Tongue (tissue), 2 donors: ENCODE results near the gene DNAH14. TPM values are rescaled to one million over a fixed set of nuclear protein-coding genes. Genes with fewer than 3 reads are reported as not detected.
A peak's percentile ranks its signal among the peaks of the same experiment; 100 is the strongest.
"Not testable (repeated sequence)": the region's sequence is repeated elsewhere in the genome, so short reads cannot be mapped to it uniquely, and the experiment has no call there.

Experiments
- DNase-seq: peaks from one replicate; pipeline ENCODE4 v3.0.0-alpha.2; 2015
- total RNA-seq: library from RNA; depleted of rRNA; stranded (reverse); fragments of >200 nt; gene quantifications from one replicate; pipeline ENCODE4 v1.2.3, GENCODE V29; 2014

The DNAH14 gene
- total RNA-seq, 1 donor from 2014 or later = 20.2 TPM

DNA sequence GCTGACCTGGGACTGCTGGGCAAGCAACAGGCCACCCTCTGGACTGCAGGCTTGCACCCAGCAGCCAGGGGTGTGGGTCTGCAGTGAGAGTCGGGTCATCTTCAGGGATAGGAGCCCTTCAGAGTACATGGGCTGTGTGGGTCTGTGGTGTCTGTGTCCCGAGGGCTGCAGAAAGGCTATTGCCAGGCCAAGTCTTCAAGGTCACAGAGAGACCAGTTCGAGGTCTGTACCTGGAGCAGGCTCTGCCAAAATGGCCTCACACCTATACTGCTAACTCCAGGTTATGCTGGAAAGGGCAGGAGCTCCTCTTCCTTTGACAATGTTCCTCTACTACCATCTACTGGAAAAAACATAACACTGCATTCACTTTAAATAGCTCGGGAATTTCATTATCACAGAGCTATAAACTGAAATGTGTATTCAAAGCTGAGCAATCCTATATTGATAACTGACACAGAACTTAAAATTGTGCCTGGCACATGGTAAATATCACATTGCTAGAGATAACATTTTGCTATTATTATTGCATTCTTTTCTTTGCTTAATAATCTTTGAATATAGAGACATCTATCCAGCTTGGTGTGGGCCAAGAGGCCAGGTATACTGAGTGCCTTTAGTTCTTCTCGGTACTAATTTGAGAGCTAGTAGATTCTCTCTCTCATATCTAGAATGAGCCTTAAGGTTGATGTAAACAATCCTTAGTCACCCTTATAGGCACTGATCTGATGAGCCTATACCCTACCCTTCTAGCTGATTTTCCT lies 6.9 kb upstream of the DNAH14 start:
- DNase-seq = peak; percentile 61

DNA sequence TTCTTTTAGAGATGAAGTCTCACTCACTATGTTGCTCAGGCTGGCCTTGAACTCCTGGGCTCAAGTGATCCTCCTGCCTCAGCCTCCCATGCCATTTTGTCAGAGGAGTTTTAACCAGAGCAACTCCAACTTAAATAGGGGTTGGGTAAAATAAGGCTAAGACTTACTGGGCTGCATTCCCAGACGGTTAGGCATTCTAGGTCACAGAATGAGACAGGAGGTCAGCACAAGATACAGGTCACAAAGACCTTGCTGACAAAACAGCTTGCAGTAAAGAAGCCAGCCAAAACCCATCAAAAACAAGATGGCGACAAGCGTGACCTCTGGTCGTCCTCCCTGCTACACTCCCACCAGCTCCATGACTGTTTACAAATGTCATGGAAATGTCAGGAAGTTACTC lies 5.7 kb upstream of the DNAH14 start:
- no peak for DNase-seq

DNA sequence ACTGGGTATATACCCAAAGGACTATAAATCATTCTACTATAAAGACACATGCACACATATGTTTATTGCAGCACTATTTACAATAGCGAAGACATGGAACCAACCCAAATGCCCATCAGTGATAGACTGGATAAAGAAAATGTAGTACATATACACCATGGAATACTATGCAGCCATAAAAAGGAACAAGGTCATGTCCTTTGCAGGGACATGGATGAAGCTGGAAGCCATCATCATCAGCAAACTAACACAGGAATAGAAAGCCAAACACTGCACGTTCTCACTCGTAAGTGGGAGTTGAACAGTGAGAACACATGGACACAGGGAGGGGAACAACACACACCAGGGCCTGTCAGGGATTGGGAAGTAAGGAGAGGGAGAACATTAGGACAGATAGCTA lies 1.8 kb upstream of the DNAH14 start:
- DNase-seq = not testable (repeated sequence)

DNA sequence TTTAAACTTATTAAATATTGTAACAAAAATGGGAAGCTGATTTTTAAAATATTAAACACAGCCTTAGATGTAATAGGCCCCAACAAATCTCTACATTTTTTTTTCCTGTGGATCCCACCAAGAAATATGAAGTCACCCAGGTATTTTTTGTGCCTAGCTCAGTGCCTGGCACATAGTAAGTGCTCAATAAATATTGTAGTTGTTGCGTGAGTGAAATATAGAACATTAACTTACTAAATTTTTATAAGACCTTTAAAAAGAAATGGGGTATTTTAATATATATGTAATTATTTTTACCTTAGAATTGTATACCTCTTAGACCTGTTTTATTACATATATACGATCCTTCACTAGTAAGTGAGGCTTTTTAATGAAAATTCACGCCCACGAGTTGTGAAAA lies 569 bp upstream of the DNAH14 start:
- DNase-seq = no peak

DNA sequence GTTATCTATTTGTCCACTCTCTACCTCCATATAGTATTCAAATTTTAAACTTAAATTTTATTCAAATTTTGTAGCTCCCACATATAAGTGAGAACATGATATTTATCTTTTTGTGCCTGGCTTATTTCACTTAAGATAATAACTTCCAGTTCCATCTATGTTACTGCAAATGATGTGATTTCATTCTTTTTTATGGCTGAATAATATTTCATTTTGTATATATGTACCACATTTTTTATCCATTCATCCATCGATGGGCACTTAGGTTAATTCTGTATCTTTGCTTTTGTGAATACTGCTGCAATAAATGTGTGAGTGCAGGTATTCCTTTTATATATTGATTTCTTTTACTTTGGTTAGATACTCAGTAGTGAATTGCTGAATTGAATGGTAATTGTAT lies 2.1 kb downstream of the DNAH14 start:
- DNase-seq = no peak

DNA sequence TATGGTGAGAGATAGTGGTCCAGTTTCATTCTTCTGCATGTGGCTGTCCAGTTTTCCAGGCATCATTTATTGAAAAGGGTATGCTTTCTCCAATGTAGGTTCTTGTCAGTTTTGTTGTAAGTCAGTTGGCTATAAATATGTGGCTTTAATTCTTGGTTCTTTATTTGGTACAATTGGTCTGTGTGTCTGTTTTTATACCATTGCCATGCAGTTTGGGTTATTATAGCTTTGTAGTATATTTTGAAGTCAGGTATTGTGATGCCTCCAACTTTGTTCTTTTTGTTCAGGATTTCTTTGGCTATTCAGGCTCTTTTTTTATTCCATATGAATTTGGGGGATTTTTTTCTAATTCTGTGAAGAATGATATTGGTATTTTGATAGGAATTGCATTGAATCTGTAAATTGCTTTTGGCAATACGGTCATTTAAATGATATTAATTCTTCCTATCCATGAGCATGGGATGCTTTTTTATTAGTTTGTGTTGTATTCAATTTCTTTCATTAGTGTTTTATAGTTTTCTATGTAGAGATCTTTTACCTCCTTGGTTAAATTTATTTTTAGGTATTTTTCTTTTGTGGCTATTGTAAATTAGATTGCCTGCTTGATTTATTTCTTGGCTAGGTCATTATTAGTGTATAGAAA lies 3.3 kb downstream of the DNAH14 start:
- no peak for DNase-seq

DNA sequence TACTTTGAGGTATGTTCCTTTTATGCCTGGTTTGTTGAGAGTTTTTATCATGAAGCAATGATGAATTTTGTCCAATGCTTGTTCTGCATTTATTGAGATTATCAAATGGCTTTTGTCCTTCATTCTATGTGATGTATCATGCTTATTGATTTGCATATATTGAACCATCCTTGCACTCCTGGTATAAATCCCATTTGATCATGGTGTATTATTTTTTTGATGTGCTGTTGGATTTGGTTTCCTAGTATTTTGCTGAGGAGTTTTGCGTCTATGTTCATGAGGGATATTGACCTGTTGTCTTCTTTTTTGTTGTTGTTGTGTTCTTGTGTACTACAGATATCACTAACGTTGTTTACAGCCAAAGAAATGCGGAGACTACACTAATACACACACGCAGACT lies 4.1 kb downstream of the DNAH14 start:
- no peak for DNase-seq

DNA sequence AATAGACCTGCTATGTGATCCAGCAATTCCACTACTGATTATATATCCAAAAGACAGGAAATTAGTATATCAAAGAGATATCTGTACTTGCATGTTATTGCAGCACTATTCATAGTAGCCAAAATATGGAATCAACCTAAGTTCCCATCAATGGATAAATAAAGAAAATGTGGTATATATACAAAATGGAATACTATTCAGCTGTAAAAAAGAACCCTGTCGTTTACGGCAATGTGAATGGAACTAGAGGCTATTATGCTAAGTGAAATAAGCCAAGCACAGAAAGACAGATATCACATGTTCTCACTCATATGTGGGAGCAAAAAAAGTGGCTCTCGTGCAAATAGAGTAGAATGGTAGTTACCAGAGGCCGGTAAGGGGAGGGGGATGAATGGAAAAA lies 9.2 kb downstream of the DNAH14 start:
- DNase-seq = no peak

DNA sequence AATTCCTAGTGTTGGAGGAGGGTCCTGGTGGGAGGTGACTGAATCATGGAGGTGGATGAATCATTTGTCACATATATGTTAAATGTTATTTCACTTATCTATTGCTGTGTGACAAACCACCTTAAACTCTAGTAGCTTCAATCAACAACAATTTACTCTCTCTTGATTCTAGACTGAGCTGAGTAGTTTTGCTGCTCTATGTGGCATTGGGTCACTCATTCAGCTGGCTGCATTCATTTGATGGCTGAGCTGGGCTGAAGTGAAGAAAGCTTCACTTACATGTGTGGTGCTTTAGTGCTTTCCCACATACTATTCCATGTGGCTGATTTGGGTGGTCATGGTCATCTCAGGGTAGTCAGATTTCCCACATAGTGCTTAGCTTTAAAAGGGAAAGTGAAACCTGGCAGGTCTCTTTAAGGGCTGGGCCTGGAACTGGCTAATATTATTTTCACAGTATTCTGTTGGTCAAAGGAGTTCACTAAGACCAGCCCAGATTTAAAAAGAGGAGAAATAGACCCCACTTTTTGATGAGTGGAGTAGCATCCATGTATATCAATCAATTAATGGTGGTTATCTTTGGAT lies 10.5 kb downstream of the DNAH14 start:
- no peak for DNase-seq

DNA sequence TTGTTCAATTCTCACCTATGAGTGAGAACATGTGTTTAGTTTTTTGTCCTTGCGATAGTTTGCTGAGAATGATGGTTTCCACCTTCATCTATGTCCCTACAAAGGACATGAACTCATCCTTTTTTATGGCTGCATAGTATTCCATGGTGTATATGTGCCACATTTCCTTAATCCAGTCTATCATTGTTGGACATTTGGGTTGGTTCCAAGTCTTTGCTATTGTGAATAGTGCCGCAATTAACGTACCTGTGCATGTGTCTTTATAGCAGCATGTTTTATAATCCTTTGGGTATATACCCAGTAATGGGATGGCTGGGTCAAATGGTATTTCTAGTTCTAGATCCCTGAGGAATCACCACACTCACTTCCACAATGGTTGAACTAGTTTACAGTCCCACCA lies 11.3 kb downstream of the DNAH14 start:
- not testable (repeated sequence) for DNase-seq

DNA sequence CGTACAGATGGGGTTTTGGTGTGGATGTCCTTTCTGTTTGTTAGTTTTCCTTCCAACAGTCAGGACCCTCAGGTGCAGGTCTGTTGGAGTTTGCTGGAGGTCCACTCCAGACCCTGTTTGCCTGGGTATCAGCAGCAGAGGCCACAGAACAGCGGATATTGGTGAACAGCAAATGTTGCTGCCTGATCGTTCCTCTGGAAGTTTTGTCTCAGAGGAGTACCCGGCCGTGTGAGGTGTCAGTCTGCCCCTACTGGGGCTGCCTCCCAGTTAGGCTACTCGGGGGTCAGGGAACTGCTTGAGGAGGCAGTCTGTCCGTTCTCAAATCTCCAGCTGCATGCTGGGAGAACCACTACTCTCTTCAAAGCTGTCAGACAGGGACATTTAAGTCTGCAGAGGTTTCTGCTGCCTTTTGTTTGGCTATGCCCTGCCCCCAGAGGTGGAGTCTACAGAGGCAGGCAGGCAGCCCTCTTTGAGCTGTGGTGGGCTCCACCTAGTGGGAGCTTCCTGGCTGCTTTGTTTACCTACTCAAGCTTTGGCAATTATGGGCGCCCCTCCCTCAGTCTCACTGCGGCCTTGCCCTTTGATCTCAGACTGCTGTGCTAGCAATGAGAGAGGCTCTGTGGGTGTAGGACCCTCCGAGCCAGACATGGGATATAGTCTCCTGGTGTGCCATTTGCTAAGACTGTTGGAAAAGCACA lies 16.3 kb downstream of the DNAH14 start:
- not testable (repeated sequence) for DNase-seq

DNA sequence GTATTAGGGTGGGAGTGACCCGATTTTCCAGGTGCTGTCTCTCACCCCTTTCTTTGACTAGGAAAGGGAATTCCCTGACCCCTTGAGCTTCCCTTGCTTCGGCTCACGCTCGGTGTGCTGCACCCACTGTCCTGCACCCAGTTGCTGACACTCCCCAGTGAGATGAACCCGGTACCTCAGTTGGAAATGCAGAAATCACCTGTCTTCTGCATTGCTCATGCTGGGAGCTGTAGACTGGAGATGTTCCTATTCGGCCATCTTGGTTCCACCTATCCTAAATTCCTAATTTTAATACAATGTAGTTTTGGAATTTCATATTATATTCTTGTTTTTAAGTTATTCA lies 16.8 kb downstream of the DNAH14 start:
- DNase-seq = not testable (repeated sequence)

DNA sequence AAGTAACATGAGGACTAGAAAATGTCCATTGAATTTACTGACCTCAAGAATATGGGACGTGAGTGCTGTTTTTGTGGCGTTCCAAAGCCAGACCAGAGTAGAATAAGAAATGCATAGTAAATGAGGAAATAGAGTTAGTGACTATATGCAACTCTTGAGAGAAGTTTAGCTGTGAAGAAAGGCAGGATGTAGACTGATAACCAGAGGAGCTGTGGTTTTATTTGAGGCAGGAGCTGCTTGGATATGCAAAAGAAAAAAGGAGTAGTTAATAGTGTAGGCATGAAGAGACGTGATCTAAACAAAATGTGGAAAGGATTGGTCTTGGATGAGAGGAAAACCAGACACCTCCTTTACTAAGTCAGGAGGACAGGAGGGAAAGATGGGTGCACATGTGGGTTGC lies 28.2 kb downstream of the DNAH14 start:
- DNase-seq = no peak

DNA sequence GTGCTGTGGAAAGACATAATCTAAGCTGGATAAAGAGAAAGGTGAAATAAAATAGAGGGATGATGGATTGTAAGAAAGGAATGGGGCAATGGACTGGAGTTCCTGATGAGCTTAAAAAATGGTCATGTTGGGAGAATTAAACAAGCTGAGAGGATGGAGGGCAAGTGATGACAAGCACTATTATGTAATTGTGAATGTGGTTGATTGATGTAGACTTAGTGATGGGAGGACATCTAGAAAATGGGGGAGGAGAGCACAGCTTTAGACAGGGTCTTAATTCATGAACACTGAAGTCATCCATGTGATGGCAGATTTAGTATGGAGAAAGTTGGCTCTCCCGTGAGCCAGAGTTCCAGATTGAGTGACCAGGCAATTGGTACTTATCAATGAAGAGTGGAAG lies 29.0 kb downstream of the DNAH14 start:
- DNase-seq = no peak

DNA sequence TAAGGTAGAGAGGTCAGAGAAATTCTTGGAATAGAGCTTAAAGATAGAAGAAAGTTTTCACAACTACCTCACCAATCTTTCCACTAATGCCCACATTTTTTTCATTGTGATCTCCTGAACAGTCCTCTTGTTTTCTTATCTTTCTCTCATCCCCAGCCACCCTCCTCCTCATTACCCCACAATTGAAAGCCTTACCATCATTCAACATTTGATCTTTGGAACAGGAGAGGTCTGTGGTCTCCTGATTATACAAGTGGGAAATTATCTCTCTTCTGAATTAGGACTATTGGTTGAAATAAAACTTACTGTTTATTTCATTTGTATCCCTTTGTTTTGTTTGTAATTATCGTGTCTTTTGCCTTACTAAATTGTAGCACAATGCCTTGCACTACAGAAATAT lies 29.6 kb downstream of the DNAH14 start:
- DNase-seq = no peak

DNA sequence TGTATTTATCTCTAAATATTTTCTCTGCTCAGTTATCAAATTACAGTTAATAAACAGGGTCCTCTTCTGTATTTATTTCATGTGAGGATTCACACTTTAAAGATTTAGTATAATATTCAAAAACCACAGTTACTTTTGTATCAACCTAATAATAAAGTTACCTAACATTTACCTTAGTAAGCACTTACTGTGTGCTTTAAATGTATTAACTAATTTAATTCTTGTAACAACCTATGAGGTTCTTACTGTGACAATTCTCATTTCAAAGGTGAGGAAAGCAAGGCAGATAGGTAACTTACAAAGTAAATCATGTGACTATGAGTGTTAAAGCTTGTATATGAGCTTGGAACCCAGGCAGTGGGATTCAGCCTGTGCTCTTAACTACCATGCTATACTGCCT lies 30.2 kb downstream of the DNAH14 start:
- DNase-seq = no peak

DNA sequence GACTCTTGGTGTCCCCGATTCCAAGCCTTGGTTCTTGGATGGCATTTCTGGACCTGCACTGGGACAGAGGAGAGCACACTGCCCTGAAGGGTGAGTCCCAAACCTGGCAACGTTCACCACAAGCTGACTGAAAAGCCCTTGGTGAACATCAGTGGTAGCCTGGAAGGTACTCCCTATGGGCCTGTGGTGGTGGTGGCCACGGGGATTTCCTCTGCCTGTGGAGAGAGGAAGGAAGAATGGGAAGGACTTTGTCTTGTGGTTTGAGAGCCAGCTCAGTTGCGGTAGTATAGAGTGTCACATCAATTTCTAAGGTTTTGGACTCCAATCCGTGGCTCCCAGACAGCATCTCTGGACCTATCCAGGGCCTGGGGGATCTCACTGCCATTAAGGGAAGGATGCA lies 50.7 kb downstream of the DNAH14 start:
- DNase-seq = no peak

DNA sequence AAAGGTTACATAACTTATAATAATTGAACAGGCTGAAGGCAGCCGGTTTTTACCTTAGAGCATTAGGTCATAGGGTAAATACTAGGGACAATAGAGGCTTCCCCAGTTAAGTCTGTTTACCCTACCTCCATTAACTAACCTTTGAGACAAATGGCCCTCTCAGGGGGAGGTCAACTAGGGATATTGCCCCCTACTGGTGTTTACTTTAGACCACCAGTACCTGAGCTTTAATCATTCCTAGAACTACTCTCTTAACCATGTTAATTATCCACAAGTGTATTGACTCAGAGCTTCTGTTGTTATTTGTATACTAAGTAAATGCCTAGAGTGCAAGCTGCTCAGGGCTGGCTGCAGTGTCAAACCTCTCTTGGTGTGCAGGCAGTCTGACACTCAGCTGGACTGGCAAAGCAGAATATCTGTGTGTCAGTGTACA lies 52.5 kb downstream of the DNAH14 start:
- DNase-seq = not testable (repeated sequence)

DNA sequence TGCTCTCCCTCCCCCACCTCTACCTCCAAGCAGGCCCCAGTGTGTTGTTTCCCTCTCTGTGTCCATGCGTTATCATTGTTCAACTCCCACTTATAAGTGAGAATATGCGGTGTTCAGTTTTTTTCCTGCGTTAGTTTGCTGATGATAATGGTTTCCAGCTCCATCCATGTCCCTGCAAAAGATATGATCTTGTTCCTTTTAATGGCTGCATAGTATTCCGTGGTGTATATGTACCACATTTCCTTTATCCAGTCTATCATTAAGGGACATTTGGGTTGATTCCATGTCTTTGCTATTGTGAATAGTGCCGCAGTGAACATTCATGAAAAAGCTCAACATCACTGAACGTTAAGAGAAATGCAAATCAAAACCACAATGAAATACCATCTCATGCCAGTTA lies 58.6 kb downstream of the DNAH14 start:
- DNase-seq = no peak

DNA sequence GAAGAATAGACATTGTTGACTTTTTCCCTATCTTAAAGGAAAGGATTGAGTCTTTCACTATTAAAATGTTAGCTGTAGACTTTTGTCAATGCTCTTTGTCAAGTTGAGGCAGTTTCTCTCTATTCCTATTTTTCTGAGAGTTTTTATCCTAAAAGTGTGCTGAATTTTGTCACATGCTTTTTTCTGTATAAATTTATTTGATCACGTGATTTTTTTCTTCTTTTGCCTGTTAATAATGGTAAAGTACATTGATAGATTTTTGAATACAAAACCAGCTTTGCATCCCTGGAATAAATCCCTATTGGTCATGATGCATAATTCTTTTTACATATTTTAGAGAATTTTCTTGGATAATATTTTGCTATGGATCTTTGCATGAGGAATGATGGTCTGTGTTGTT lies 60.1 kb downstream of the DNAH14 start:
- DNase-seq = no peak

DNA sequence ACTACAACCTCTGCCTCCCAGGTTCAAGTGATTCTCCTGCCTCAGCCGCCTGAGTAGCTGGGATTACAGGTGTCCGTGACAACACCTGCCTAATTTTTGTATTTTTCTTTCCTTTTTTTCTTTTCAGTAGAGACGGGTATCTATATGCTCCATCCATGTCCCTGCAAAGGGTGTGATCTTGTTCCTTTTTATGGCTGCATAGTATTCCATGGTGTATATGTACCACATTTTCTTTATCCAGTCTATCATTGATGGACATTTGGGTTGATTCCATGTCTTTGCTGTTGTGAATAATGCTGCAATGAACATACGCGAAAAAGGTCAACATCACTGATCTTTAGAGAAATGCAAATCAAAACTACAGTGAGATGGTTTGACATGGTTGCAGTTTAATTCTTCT lies 62.1 kb downstream of the DNAH14 start:
- DNase-seq = not testable (repeated sequence)

DNA sequence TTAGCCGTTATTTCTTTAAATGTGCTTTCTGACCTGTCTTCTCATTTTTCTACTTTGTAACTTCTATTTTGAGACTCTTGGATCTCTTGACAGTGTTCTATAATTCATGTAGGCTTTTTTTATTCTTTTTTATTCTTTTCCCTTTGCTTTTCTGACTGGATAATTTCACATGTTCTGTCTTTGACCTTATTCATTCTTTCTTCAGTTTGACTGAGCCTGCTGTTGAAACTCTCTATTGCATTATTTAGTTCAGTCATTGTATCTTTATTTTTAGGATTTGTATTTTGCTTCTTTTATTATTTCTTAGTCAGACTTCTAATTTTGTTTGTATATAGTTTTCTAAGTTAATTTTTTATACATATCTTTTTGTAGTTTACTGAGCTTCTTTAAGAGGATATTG lies 66.1 kb downstream of the DNAH14 start:
- no peak for DNase-seq

DNA sequence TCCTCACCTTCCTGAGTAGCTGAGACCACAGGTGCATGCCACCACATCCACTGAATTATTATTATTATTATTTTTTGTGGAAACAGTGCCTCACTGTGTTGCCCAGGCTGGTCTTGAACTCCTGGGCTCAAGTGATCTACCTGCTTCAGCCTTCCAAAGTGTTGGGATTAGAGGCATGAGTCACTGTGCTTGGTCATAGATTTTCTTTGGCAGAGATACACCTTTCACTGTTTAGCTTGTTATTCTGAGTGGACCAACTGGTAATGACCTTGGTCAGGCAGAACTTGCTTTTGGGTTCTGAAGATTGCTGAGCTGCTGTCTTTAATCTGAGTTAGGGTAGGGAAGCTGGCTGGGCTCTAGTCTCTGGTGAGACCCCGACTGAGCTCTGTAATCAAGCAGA lies 66.8 kb downstream of the DNAH14 start:
- no peak for DNase-seq
